ENCODE measurements around the gene THSD4.

The THSD4 gene

GRCh38 chr15:71776304-71776703, 661.0 kb downstream of the THSD4 start:
- in situ Hi-C loops (cut with HindIII; ENCODE audit: low sequenced_read_pairs) = no loop called here

GRCh38 chr15:71777216-71777943, 662.1 kb downstream of the THSD4 start:
- in situ Hi-C loops (cut with HindIII; ENCODE audit: low sequenced_read_pairs) = no loop called here

GRCh38 chr15:71779073-71779797, 664.0 kb downstream of the THSD4 start:
- in situ Hi-C loops (cut with HindIII; ENCODE audit: low sequenced_read_pairs) = no loop called here

GRCh38 chr15:71780115-71780976, 665.1 kb downstream of the THSD4 start:
- in situ Hi-C loops (cut with HindIII; ENCODE audit: low sequenced_read_pairs) = loop anchor here (10.0 kb wide), 1 partner anchor 384 kb away; no protein-coding TSS in a partner anchor

GRCh38 chr15:71781179-71781964, 666.1 kb downstream of the THSD4 start:
- in situ Hi-C loops (cut with HindIII; ENCODE audit: low sequenced_read_pairs) = loop anchor here (10.0 kb wide), 1 partner anchor 383 kb away; no protein-coding TSS in a partner anchor

- in situ Hi-C loops (cut with HindIII; ENCODE audit: low sequenced_read_pairs) = loop anchor here (10.0 kb wide), 1 partner anchor 383 kb away; no protein-coding TSS in a partner anchor
Measured at GRCh38 chr15:71781965-71782265, 666.6 kb downstream of the THSD4 start.

GRCh38 chr15:71782422-71783165, 667.3 kb downstream of the THSD4 start:
- in situ Hi-C loops (cut with HindIII; ENCODE audit: low sequenced_read_pairs) = loop anchor here (10.0 kb wide), 1 partner anchor 382 kb away; no protein-coding TSS in a partner anchor

- in situ Hi-C loops (cut with HindIII; ENCODE audit: low sequenced_read_pairs) = loop anchor here (10.0 kb wide), 1 partner anchor 380 kb away; no protein-coding TSS in a partner anchor
Measured at GRCh38 chr15:71784719-71785118, 669.4 kb downstream of the THSD4 start.

- in situ Hi-C loops (cut with HindIII; ENCODE audit: low sequenced_read_pairs) = loop anchor here (10.0 kb wide), 1 partner anchor 379 kb away; no protein-coding TSS in a partner anchor
Measured at GRCh38 chr15:71785996-71786395, 670.7 kb downstream of the THSD4 start.

- in situ Hi-C loops (cut with HindIII; ENCODE audit: low sequenced_read_pairs) = loop anchor here (10.0 kb wide), 1 partner anchor 378 kb away; no protein-coding TSS in a partner anchor
Measured at GRCh38 chr15:71786673-71787072, 671.4 kb downstream of the THSD4 start.

GRCh38 chr15:71788646-71789579, 673.6 kb downstream of the THSD4 start:
- in situ Hi-C loops (cut with HindIII; ENCODE audit: low sequenced_read_pairs) = loop anchor here (10.0 kb wide), 1 partner anchor 376 kb away; no protein-coding TSS in a partner anchor

- in situ Hi-C loops (cut with HindIII; ENCODE audit: low sequenced_read_pairs) = loop anchor here (10.0 kb wide), 1 partner anchor 375 kb away; no protein-coding TSS in a partner anchor
Measured at GRCh38 chr15:71789616-71790015, 674.3 kb downstream of the THSD4 start.

GRCh38 chr15:71790081-71790480, 674.8 kb downstream of the THSD4 start:
- in situ Hi-C loops (cut with HindIII; ENCODE audit: low sequenced_read_pairs) = no loop called here

GRCh38 chr15:71791975-71792374, 676.7 kb downstream of the THSD4 start:
- in situ Hi-C loops (cut with HindIII; ENCODE audit: low sequenced_read_pairs) = no loop called here

- in situ Hi-C loops (cut with HindIII; ENCODE audit: low sequenced_read_pairs) = no loop called here
Measured at GRCh38 chr15:71792521-71792920, 677.2 kb downstream of the THSD4 start.

- in situ Hi-C loops (cut with HindIII; ENCODE audit: low sequenced_read_pairs) = no loop called here
Measured at GRCh38 chr15:71798641-71799040, 683.4 kb downstream of the THSD4 start.

- in situ Hi-C loops (cut with HindIII; ENCODE audit: low sequenced_read_pairs) = loop anchor here (5.0 kb wide), 1 partner anchor 48 kb away; no protein-coding TSS in a partner anchor
Measured at GRCh38 chr15:71800190-71800589, 684.9 kb downstream of the THSD4 start.

Measured in endothelial cell of hepatic sinusoid (primary cell).